Fibroblast of skin of left quadriceps (primary cell): Measurements from ENCODE around the gene RALY.

Source experiments
- DNase-seq, 2 experiments: peaks; one replicate each; pipeline ENCODE4 v3.0.0-alpha.2; 2013; ENCODE audit warnings: low read depth in 2 of 2

The RALY gene

GRCh38 chr20:34047010-34047687 lies 53.4 kb downstream of the RALY start:
- DNase-seq, result no peak

GRCh38 chr20:34047917-34048316 lies 54.2 kb downstream of the RALY start:
- no peak for DNase-seq

- no peak for DNase-seq
These were observed 55.7 kb downstream of the RALY start for GRCh38 chr20:34049389-34049788.

- DNase-seq, result no peak
These were observed 56.4 kb downstream of the RALY start for GRCh38 chr20:34049897-34050695.

GRCh38 chr20:34052414-34052813 lies 58.7 kb downstream of the RALY start:
- no peak for DNase-seq

- no peak for DNase-seq
These were observed 61.6 kb downstream of the RALY start for GRCh38 chr20:34055290-34055689.

GRCh38 chr20:34058831-34059230 lies 65.1 kb downstream of the RALY start:
- DNase-seq, result no peak

- DNase-seq, result no peak
These were observed 67.3 kb downstream of the RALY start for GRCh38 chr20:34060970-34061369.

- no peak for DNase-seq
These were observed 68.0 kb downstream of the RALY start for GRCh38 chr20:34061695-34062094.

- no peak for DNase-seq
These were observed 69.1 kb downstream of the RALY start for GRCh38 chr20:34062570-34063482.

- no peak for DNase-seq
These were observed 70.6 kb downstream of the RALY start for GRCh38 chr20:34064286-34064685.

GRCh38 chr20:34065260-34065659 lies 71.5 kb downstream of the RALY start:
- DNase-seq, result peak in 1 of 2 experiments; percentile 15

GRCh38 chr20:34066476-34067090 lies 72.9 kb downstream of the RALY start:
- peak; percentile 51 for DNase-seq

GRCh38 chr20:34068001-34068400 lies 74.3 kb downstream of the RALY start:
- no peak for DNase-seq

- DNase-seq, result peak; percentile 63 to 65
These were observed 75.8 kb downstream of the RALY start for GRCh38 chr20:34069341-34070078.

- DNase-seq, result no peak
These were observed 76.3 kb downstream of the RALY start for GRCh38 chr20:34070079-34070439.

- no peak for DNase-seq
These were observed 77.1 kb downstream of the RALY start for GRCh38 chr20:34070859-34071258.

- no peak for DNase-seq
These were observed 78.4 kb downstream of the RALY start for GRCh38 chr20:34072076-34072475.

GRCh38 chr20:34072778-34073177 lies 79.1 kb downstream of the RALY start:
- no peak for DNase-seq

GRCh38 chr20:34074101-34074760 lies 80.5 kb downstream of the RALY start:
- no peak for DNase-seq

- no peak for DNase-seq
These were observed 81.9 kb downstream of the RALY start for GRCh38 chr20:34075647-34076046.
